Measurements from ENCODE around the gene NBEA. TPM values are rescaled to one million over a fixed set of nuclear protein-coding genes. Genes with fewer than 3 reads are reported as not detected.

The NBEA gene
- total RNA-seq, 1 experiment from 2014 or later, result 4.4 TPM

DNA sequence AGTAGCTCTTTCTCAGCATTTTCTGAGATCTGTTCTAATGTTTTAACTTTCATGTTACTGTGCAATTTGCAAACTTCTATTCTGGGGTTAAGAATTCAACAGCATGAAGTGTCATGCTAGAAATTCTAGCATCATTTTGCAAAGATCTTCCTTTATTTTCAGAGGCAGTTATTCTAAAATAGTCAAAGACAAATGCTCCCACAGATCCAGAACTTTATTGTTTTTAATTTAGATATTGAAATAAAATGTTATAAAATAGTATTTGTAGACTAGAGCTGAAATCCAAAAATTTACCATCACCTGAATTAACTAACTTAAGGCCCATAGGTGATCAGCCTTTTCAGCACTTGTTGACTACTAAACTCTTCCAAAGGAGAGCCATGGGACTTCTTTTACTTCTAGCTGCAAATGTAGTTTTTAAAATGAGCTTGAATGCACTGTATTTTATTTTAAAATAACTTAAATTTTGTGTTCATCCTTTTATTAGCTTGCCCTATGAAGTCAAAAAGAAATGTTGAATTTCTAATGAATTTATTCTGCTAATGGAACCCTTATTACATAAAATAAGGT, 531.2 kb downstream of the NBEA start:
- no peaks in the 10 kb centered on the region for H3K36me3 ChIP-seq (ENCODE audit: low read depth, low read length)
- CTCF ChIA-PET, result no interaction called here
- no peaks in the 10 kb centered on the region for H3K27me3 ChIP-seq (ENCODE audit: low read length)
- H3K9me3 ChIP-seq (ENCODE audit: low read length), result no peaks in the 10 kb centered on the region
- no peaks in the 10 kb centered on the region for H3F3A ChIP-seq (ENCODE audit: low read length, unreplicated experiment)
- H3K27ac ChIP-seq (ENCODE audit: low read length), result no peak overlapping the region
- no peaks in the 10 kb centered on the region for H3K9me2 ChIP-seq (replicated peaks; ENCODE audit: low read length)
- ATAC-seq, result no peak
- H3K4me2 ChIP-seq (ENCODE audit: low read length), result no peak overlapping the region
- intact Hi-C loops (cut with micrococcal nuclease), result no loop called here
- H3K9ac ChIP-seq (ENCODE audit: low read length), result no peak overlapping the region
- POLR2A ChIA-PET (ENCODE audit: unreplicated experiment), result no interaction called here
- no peak for DNase-seq
- H3K4me1 ChIP-seq (ENCODE audit: insufficient read depth, low read length), result no peaks in the 10 kb centered on the region
- no peak overlapping the region for H2AFZ ChIP-seq (ENCODE audit: low read length)
- no peaks in the 10 kb centered on the region for H3K79me2 ChIP-seq (ENCODE audit: low read length)
- H3K4me3 ChIP-seq (ENCODE audit: low read length), result no peak overlapping the region
- no TSS peak for BruUV-seq (replicated peaks)
- H4K20me1 ChIP-seq (ENCODE audit: low read length), result no peaks in the 10 kb centered on the region
- no peak for TF ChIP-seq EZH2 (IDR thresholded peaks at IDR 0.05; ENCODE audit: low read length, unreplicated experiment)
- TF ChIP-seq, protein P1, sequence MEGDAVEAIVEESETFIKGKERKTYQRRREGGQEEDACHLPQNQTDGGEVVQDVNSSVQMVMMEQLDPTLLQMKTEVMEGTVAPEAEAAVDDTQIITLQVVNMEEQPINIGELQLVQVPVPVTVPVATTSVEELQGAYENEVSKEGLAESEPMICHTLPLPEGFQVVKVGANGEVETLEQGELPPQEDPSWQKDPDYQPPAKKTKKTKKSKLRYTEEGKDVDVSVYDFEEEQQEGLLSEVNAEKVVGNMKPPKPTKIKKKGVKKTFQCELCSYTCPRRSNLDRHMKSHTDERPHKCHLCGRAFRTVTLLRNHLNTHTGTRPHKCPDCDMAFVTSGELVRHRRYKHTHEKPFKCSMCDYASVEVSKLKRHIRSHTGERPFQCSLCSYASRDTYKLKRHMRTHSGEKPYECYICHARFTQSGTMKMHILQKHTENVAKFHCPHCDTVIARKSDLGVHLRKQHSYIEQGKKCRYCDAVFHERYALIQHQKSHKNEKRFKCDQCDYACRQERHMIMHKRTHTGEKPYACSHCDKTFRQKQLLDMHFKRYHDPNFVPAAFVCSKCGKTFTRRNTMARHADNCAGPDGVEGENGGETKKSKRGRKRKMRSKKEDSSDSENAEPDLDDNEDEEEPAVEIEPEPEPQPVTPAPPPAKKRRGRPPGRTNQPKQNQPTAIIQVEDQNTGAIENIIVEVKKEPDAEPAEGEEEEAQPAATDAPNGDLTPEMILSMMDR (conservative IDR thresholded peaks at IDR 0.05; ENCODE audit: low read depth, low read length), result no peak
- TF ChIP-seq EZH2phosphoT487 (IDR thresholded peaks at IDR 0.05; ENCODE audit: borderline replicate concordance, low read length), result no peak

DNA sequence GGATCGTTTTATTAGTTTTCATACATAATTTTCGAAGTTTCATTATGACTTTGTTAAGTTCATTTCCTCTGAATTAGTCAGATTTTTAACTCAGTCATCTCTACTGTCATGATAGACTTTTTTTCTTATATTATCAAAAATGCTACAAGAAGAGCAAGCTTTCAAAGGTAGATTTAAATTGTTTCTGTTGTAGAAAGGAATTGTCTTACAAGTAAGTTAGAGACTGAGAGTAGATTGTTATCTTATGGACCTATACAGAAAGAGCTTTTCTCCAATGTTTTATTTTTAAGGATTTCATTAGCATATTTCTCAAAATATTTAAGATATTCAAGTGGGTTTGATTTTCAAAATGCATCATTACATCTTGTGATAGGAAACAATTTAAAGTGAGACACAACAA, 531.7 kb downstream of the NBEA start:
- no peaks in the 10 kb centered on the region for H4K20me1 ChIP-seq (ENCODE audit: low read length)
- no peaks in the 10 kb centered on the region for H3K9me3 ChIP-seq (ENCODE audit: low read length)
- ATAC-seq (no peak), DNase-seq (no peak)
- no TSS peak for BruUV-seq (replicated peaks)
- no peaks in the 10 kb centered on the region for H3F3A ChIP-seq (ENCODE audit: low read length, unreplicated experiment)
- no peaks in the 10 kb centered on the region for H3K27me3 ChIP-seq (ENCODE audit: low read length)
- no peak overlapping the region for H3K9ac ChIP-seq (ENCODE audit: low read length)
- TF ChIP-seq EZH2 (IDR thresholded peaks at IDR 0.05; ENCODE audit: low read length, unreplicated experiment), result no peak
- CTCF ChIA-PET, result no interaction called here
- H3K4me2 ChIP-seq (ENCODE audit: low read length), result no peak overlapping the region
- no peak overlapping the region for H3K4me3 ChIP-seq (ENCODE audit: low read length)
- H3K27ac ChIP-seq (ENCODE audit: low read length), result no peak overlapping the region
- POLR2A ChIA-PET (ENCODE audit: unreplicated experiment), result no interaction called here
- no peak overlapping the region for H2AFZ ChIP-seq (ENCODE audit: low read length)
- H3K36me3 ChIP-seq (ENCODE audit: low read depth, low read length), result no peaks in the 10 kb centered on the region
- intact Hi-C loops (cut with micrococcal nuclease), result no loop called here
- H3K9me2 ChIP-seq (replicated peaks; ENCODE audit: low read length), result no peaks in the 10 kb centered on the region
- H3K79me2 ChIP-seq (ENCODE audit: low read length), result no peaks in the 10 kb centered on the region
- no peaks in the 10 kb centered on the region for H3K4me1 ChIP-seq (ENCODE audit: insufficient read depth, low read length)

DNA sequence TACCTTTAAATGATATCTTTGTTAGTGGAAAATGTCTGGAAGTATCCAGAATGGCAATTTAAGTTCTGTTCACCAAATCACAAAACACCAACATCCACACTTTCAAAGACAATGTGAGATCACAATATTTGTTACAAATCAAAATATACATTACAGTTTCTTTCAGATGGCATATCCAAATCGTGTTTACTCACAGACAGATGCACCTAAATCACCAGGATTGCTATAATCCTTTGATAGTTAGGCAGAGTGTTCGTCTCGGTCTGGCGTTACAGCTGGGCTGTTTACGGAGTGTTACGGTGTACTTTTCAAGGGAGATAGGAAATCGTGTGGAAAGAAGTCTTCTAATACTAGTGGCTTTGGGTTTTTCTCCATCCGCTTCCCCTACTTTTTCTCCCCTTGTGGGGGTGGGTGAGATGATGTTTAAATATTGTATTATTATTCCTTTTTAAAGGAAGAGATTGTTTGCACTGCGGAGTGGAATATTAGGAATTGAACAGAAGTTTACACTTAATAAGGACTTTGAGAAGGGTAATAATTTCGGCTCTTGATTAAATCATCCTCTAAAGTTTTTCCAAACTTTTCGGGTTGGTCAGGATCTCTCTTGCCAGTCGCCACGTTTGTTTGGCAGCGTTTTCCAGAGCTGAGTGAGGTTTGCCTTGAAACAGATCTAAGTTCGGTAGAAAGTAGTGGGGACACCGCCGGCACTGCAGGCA, 532.6 kb downstream of the NBEA start:
- no peak overlapping the region for H3K9ac ChIP-seq (ENCODE audit: low read length)
- no peak overlapping the region for H3K27ac ChIP-seq (ENCODE audit: low read length)
- H3K4me1 ChIP-seq (ENCODE audit: insufficient read depth, low read length), result no peaks in the 10 kb centered on the region
- no peaks in the 10 kb centered on the region for H4K20me1 ChIP-seq (ENCODE audit: low read length)
- no peaks in the 10 kb centered on the region for H3K79me2 ChIP-seq (ENCODE audit: low read length)
- no peaks in the 10 kb centered on the region for H3K9me3 ChIP-seq (ENCODE audit: low read length)
- DNase-seq, result no peak
- intact Hi-C loops (cut with micrococcal nuclease), result no loop called here
- no peaks in the 10 kb centered on the region for H3K36me3 ChIP-seq (ENCODE audit: low read depth, low read length)
- no peaks in the 10 kb centered on the region for H3F3A ChIP-seq (ENCODE audit: low read length, unreplicated experiment)
- BruUV-seq (replicated peaks), result no TSS peak
- no peak overlapping the region for H3K4me3 ChIP-seq (ENCODE audit: low read length)
- TF ChIP-seq, protein P1 (conservative IDR thresholded peaks at IDR 0.05; ENCODE audit: low read depth, low read length), result no peak
- no peak for TF ChIP-seq EZH2 (IDR thresholded peaks at IDR 0.05; ENCODE audit: low read length, unreplicated experiment)
- no peak for TF ChIP-seq EZH2phosphoT487 (IDR thresholded peaks at IDR 0.05; ENCODE audit: borderline replicate concordance, low read length)
- H3K27me3 ChIP-seq (ENCODE audit: low read length), result no peaks in the 10 kb centered on the region
- no peak overlapping the region for H2AFZ ChIP-seq (ENCODE audit: low read length)
- ChIA-PET POLR2A (ENCODE audit: unreplicated experiment) (no interaction called here), CTCF (no interaction called here)
- no peaks in the 10 kb centered on the region for H3K9me2 ChIP-seq (replicated peaks; ENCODE audit: low read length)
- no peak for ATAC-seq
- H3K4me2 ChIP-seq (ENCODE audit: low read length), result no peak overlapping the region
